OCI-M1 (cell line): Measurements from ENCODE around the gene NPAS3.

Source experiments
- DNase-seq: peaks from one replicate; lab custom pipeline; 2025; lab: John Stamatoyannopoulos, UW

Gene NPAS3

GRCh38 chr14:33588771-33589170 is 650.1 kb downstream of the NPAS3 start:
- DNase-seq = no peak

GRCh38 chr14:33589334-33589733 is 650.7 kb downstream of the NPAS3 start:
- no peak for DNase-seq

- DNase-seq = no peak
These were observed 652.4 kb downstream of the NPAS3 start for GRCh38 chr14:33590891-33591630.

GRCh38 chr14:33592297-33592696 is 653.6 kb downstream of the NPAS3 start:
- no peak for DNase-seq

- DNase-seq = no peak
These were observed 657.8 kb downstream of the NPAS3 start for GRCh38 chr14:33596211-33597080.

- no peak for DNase-seq
These were observed 659.9 kb downstream of the NPAS3 start for GRCh38 chr14:33598582-33598981.

- no peak for DNase-seq
These were observed 663.7 kb downstream of the NPAS3 start for GRCh38 chr14:33602396-33602795.

GRCh38 chr14:33606591-33606990 is 667.9 kb downstream of the NPAS3 start:
- no peak for DNase-seq

- no peak for DNase-seq
These were observed 670.9 kb downstream of the NPAS3 start for GRCh38 chr14:33609582-33609981.

GRCh38 chr14:33610121-33610520 is 671.4 kb downstream of the NPAS3 start:
- DNase-seq = no peak

- no peak for DNase-seq
These were observed 672.9 kb downstream of the NPAS3 start for GRCh38 chr14:33611405-33612196.

GRCh38 chr14:33612197-33612505 is 673.5 kb downstream of the NPAS3 start:
- no peak for DNase-seq

GRCh38 chr14:33617154-33617553 is 678.5 kb downstream of the NPAS3 start:
- DNase-seq = no peak

GRCh38 chr14:33618361-33619105 is 679.9 kb downstream of the NPAS3 start:
- DNase-seq = no peak

GRCh38 chr14:33622496-33622895 is 683.8 kb downstream of the NPAS3 start:
- DNase-seq = no peak

GRCh38 chr14:33629792-33630191 is 691.1 kb downstream of the NPAS3 start:
- no peak for DNase-seq

GRCh38 chr14:33631021-33631420 is 692.3 kb downstream of the NPAS3 start:
- no peak for DNase-seq

GRCh38 chr14:33631441-33631840 is 692.8 kb downstream of the NPAS3 start:
- DNase-seq = no peak

GRCh38 chr14:33634631-33635030 is 696.0 kb downstream of the NPAS3 start:
- DNase-seq = no peak

- no peak for DNase-seq
These were observed 698.0 kb downstream of the NPAS3 start for GRCh38 chr14:33636716-33637115.

- DNase-seq = no peak
These were observed 703.4 kb downstream of the NPAS3 start for GRCh38 chr14:33642080-33642479.

- DNase-seq = no peak
These were observed 704.1 kb downstream of the NPAS3 start for GRCh38 chr14:33642691-33643244.
